ENCODE measurements around the gene RNGTT.
"Not testable (repeated sequence)": the region's sequence is repeated elsewhere in the genome, so short reads cannot be mapped to it uniquely, and the experiment has no call there.

Gene RNGTT

GRCh38 chr6:88970301-88970700, 6.9 kb upstream of the RNGTT start:
- no peak for DNase-seq (ENCODE audit: low read depth in 2 of 2)

GRCh38 chr6:88969255-88969654, 5.8 kb upstream of the RNGTT start:
- DNase-seq (ENCODE audit: low read depth in 2 of 2), result not testable (repeated sequence)

- no peak for DNase-seq (ENCODE audit: low read depth in 2 of 2)
Observed at GRCh38 chr6:88967891-88968290, 4.5 kb upstream of the RNGTT start.

- DNase-seq (ENCODE audit: low read depth in 2 of 2), result no peak
Observed at GRCh38 chr6:88965691-88966090, 2.3 kb upstream of the RNGTT start.

- no peak for DNase-seq (ENCODE audit: low read depth in 2 of 2)
Observed at GRCh38 chr6:88964509-88964908, 1.1 kb upstream of the RNGTT start.

GRCh38 chr6:88958842-88959241, 4.6 kb downstream of the RNGTT start:
- DNase-seq (ENCODE audit: low read depth in 2 of 2), result no peak

- no peak for DNase-seq (ENCODE audit: low read depth in 2 of 2)
Observed at GRCh38 chr6:88953550-88954386, 9.7 kb downstream of the RNGTT start.

- no peak for DNase-seq (ENCODE audit: low read depth in 2 of 2)
Observed at GRCh38 chr6:88952065-88952704, 11.2 kb downstream of the RNGTT start.

- no peak for DNase-seq (ENCODE audit: low read depth in 2 of 2)
Observed at GRCh38 chr6:88945415-88946008, 17.9 kb downstream of the RNGTT start.

GRCh38 chr6:88933521-88933920, 29.9 kb downstream of the RNGTT start:
- no peak for DNase-seq (ENCODE audit: low read depth in 2 of 2)

GRCh38 chr6:88932019-88932418, 31.4 kb downstream of the RNGTT start:
- not testable (repeated sequence) for DNase-seq (ENCODE audit: low read depth in 2 of 2)

- no peak for DNase-seq (ENCODE audit: low read depth in 2 of 2)
Observed at GRCh38 chr6:88922775-88923548, 40.5 kb downstream of the RNGTT start.

GRCh38 chr6:88921734-88922133, 41.7 kb downstream of the RNGTT start:
- no peak for DNase-seq (ENCODE audit: low read depth in 2 of 2)

- DNase-seq (ENCODE audit: low read depth in 2 of 2), result no peak
Observed at GRCh38 chr6:88920774-88921733, 42.4 kb downstream of the RNGTT start.

- no peak for DNase-seq (ENCODE audit: low read depth in 2 of 2)
Observed at GRCh38 chr6:88920088-88920487, 43.3 kb downstream of the RNGTT start.

- DNase-seq (ENCODE audit: low read depth in 2 of 2), result no peak
Observed at GRCh38 chr6:88919032-88919431, 44.4 kb downstream of the RNGTT start.

GRCh38 chr6:88916615-88917208, 46.7 kb downstream of the RNGTT start:
- no peak for DNase-seq (ENCODE audit: low read depth in 2 of 2)

- DNase-seq (ENCODE audit: low read depth in 2 of 2), result no peak
Observed at GRCh38 chr6:88914895-88915598, 48.4 kb downstream of the RNGTT start.

GRCh38 chr6:88914180-88914579, 49.2 kb downstream of the RNGTT start:
- DNase-seq (ENCODE audit: low read depth in 2 of 2), result no peak

GRCh38 chr6:88913471-88913870, 49.9 kb downstream of the RNGTT start:
- DNase-seq (ENCODE audit: low read depth in 2 of 2), result no peak
